Islet precursor cell (in vitro differentiated cells): Measurements from ENCODE around the gene SOWAHB.
"Not testable (repeated sequence)": the region's sequence is repeated elsewhere in the genome, so short reads cannot be mapped to it uniquely, and the experiment has no call there.

Experiments used
- DNase-seq: peaks from one replicate; pipeline ENCODE4 v3.0.0-alpha.2; 2018

The SOWAHB gene

DNA sequence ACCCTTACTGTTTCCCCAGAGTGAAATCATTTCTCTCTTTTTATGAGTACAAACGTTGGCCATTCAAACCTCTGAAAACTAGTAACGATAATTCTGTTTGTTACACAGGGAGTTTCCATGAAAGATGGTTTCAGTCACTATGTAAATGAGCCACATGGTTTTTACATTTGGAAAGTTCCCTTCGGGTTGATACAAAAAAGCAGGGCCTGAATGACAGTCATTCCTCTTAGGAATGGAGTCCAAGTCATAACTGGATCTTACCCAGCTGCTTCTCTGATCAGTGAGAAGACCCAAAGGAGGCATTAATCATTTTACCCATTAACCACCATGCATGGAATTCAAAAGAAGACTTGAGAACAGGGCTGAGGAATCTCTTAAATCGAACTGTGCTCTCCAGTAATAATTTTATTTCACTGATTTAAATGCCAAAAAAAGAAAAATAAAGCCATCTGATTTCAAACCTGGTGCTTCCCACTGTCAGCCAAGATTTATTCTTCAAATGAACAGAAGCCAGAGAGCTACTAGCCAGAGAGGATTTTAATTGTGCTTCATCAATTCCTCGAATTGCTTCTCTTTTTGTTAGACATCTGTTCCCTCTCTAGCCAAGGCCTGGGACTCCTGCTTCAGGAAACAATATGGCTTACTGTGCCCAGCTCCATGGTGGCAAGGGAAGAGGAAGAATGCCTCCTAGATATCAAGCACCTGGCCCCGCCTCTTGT, 3.2 kb downstream of the SOWAHB start:
- DNase-seq = no peak

GRCh38 chr4:76892601-76893000, 5.3 kb downstream of the SOWAHB start:
- DNase-seq = peak; percentile 63

GRCh38 chr4:76892001-76892400, 5.9 kb downstream of the SOWAHB start:
- DNase-seq = no peak

GRCh38 chr4:76886848-76887441, 11.0 kb downstream of the SOWAHB start:
- no peak for DNase-seq

- DNase-seq = no peak
These were observed 11.7 kb downstream of the SOWAHB start for GRCh38 chr4:76886214-76886613.

DNA sequence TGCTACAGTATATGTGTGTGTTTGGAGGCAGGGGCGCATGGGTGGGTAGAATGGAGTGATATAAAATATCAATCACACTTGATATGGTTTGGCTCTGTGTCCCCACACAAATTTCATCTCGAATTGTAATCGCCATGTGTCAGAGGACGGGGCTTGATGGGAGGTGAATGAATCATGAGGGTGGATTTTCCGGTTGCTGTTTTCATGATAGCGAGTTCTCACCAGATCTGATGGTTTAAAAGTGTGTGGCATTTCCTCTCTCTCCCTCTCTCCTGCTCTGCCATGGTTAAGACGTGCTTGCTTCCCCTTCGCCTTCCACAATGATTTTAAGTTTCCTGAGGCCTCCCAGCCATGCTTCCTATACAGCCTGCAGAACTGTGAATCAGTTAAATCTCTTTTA, 14.8 kb downstream of the SOWAHB start:
- no peak for DNase-seq

- DNase-seq = no peak
These were observed 15.3 kb downstream of the SOWAHB start for GRCh38 chr4:76882630-76883029.

- DNase-seq = no peak
These were observed 16.6 kb downstream of the SOWAHB start for GRCh38 chr4:76881375-76881774.

- DNase-seq = no peak
These were observed 18.1 kb downstream of the SOWAHB start for GRCh38 chr4:76879731-76880364.

DNA sequence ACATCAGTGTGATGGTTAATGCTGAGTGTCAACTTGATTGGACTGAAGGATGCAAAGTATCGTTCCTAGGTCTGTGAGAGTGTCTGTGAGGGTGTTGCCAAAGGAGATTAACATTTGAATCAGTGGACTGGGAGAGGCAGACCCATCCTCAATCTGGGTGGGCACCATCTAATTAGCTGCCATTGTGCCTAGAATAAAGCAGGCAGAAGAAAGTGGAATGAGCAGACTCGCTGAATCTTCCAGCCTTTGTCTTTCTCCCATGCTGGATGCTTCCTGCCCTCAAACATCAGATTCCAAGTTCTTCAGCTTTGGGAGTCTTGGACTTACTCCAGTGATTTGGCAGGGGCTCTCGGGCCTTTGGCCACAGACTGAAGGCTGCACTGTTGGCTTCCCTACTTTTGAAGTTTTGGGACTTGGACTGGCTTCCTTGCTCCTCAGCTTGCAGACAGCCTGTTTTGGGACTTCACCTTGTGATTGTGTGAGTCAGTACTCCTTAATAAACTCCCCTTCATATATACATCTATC, 19.2 kb downstream of the SOWAHB start:
- not testable (repeated sequence) for DNase-seq

- no peak for DNase-seq
These were observed 23.8 kb downstream of the SOWAHB start for GRCh38 chr4:76874176-76874575.

DNA sequence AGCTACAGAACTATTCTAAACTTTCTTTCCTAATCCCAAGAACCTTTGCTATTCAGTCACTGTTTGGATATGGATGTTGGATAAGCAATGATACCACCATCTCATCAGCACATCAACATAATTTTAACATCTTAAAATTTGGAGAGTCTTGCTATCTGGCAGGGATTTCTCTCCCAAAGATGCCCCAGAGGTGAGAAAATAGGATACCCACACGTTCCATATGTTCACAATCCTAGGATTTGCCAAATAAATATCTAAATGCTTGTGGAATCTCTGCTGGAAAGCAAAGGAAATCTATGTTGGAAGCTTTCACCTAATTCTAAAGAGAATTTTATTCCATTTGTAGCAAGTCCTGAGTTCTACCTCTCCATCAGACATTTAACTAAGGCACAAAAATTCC, 24.4 kb downstream of the SOWAHB start:
- DNase-seq = no peak

GRCh38 chr4:76872556-76872955, 25.4 kb downstream of the SOWAHB start:
- DNase-seq = no peak

DNA sequence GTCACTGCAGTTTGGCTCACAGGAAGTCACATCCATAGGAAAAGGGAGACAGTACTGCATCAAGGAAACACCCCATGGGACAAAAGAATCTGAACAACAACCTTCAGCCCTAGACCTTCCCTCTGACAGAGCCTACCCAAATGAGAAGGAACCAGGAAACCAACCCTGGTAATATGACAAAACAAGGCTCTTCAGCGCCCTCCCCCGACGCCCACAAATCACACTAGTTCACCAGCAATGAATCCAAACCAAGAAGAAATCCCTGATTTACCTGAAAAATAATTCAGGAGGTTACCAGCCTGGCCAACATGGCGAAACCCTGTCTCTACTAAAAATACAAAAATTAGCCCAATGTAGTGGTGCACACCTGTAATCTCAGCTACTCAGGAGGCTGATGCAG, 29.2 kb downstream of the SOWAHB start:
- DNase-seq = not testable (repeated sequence)

DNA sequence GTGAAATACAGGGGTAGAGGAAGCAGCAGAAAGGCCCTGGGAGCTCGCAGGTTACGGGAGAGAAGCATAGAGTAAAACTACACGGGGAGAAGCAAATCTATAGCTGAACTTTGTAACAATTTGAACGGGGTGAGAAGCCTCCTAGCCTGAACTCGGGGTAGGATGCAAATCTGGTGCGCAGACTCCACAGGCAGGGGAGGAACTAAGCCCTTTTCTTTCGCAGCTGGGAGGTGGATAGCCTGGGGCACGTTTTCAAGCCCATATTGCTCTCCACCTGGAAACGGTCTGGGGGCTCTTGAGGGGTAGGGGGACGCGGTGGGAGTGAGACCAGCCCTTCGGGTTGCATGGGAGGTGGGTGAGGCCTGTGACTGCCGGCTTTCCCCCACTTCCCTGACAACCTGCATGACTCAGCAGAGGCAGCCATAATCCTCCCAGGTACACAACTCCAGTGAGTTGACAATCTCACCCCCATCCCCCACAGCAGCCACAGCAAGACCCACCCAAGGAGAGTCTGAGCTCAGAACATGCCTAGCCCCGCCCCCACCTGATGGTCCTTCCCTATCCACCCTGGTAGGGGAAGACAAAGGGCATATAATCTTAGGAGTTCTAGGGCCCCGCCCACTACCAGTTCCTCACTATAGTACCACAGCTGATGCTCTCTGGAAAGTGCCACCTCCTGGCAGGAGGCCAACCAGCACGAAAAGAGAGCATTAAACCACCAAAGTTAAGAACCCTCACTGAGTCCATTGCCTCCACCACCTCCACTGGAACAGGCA, 29.9 kb downstream of the SOWAHB start:
- peak; percentile 92 for DNase-seq

DNA sequence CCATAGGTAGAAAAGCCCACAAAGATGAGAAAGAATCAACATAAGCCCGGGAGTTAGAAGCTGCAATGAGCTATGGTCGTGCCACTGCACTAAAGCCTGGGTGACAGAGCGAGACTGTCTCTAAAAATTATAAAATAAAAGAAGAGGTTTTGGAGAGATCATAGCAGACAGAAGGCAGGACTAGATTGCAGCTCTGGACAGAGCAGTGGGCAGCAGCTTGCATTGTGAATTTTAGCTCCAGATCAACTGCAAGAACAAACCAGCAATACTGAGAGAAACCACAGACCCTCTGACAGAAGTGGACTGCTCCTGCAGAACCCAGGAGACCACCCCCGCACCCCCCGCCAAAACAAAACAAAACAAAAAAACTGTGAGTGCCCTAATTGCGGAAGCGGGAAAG, 30.6 kb downstream of the SOWAHB start:
- no peak for DNase-seq

DNA sequence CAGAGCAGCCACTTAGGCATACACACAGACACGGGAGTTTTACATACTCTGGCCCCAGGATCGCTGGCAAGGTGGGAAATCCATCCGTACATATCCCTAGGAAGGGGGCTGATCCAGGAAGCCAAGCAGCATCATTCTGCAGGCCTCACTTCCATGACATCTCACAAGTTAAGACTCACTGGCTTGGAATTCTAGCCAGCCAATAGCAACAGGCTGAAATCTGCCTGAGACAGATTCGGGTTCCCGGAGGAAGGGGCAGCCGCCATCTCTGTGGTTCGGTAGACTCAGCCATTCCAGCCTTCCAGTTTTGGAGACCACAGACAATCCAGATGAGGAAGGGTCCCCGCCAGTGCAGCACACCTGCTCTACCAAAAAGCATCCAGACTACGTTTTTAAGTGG, 31.3 kb downstream of the SOWAHB start:
- peak; percentile 57 for DNase-seq

DNA sequence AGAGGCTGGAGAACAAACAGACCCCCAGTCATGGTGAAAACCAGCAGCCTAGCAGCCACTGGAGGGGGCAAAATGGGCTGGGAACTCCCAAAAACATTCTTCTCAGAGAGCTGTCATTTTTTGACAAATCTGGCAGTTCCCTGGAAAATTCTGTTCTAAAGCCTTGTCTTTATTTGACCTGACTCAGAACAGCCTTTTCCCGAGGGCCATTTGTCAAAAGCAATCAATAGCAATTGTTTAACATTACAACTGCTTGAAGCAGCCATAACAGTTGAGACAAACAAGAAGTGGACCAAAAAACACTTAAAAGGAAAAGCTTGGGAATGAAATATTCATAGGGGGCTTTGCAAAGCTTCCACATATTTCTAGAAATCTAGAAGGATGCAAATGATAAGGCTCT, 39.6 kb downstream of the SOWAHB start:
- no peak for DNase-seq

DNA sequence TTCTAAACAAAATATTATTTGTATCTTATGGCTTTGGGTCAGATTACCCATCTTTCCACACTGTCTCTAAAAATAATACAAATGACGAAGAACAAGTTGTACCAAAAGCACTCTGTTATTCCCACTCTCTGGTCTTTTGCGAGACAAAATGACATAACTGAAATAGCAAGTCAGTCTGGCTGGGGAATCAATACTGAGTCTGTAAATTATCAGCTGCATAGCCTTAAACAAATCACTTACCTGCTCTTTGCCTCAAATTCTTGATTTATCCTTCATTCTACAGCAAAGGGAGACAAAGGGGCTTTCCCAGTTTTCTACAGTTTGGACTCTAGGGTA, 40.9 kb downstream of the SOWAHB start:
- DNase-seq = no peak

DNA sequence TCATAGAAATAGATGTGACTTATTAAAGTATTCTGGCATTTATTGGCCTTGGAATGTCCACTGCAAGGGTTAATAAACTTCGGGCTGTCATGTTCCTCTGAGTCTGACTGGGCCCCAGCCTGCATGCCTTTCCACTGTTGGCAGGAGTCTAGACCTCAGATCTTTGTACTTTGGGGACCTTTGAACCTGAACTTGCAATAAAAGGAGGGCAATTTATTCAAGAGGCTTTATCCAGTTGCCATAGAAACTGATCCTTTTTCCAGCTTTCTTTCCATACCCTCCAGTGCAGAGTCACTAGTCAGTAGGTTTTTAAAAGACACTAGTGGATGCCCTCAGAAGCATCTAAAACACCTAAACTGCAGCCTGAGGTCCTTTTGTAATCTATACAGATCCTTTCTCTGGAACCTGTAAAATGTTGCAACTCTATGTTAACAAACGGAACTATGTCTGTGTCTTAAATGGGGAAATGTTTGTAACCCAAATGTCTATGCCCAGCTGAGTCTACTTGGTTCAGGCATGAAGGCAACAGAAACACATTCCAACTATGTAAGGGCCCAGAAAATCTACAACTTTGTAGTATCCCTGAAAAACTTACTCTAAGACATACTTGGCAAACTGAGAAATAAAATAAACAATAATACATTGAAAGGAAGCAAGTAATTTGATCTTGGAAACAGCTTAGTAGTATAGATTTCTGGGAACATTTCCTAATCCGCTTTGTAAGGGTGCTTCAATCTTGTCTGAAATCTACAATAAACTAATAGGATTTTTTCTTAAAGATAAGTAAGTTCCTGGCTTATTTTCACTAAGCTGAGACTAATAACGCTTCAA, 41.5 kb downstream of the SOWAHB start:
- no peak for DNase-seq

GRCh38 chr4:76854858-76855257, 43.1 kb downstream of the SOWAHB start:
- DNase-seq = no peak

DNA sequence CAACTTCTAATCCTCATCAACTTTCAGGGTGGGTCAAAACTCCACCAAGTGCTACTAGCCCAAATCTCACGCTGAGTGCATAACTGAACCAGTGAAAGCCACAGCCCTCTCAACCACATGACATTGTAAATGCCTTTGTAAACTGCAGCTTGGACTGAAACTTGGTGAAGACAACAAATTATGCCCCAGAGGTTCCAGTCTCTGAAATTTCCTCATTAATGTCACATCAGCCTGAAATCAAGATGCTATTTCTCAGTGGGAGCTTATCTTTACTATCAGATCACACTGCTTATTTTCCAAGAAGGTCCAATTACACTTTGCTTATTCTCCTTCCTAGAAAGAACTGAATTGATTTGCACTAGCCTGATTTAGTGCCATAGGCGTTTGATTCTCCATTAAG, 46.6 kb downstream of the SOWAHB start:
- DNase-seq = no peak

DNA sequence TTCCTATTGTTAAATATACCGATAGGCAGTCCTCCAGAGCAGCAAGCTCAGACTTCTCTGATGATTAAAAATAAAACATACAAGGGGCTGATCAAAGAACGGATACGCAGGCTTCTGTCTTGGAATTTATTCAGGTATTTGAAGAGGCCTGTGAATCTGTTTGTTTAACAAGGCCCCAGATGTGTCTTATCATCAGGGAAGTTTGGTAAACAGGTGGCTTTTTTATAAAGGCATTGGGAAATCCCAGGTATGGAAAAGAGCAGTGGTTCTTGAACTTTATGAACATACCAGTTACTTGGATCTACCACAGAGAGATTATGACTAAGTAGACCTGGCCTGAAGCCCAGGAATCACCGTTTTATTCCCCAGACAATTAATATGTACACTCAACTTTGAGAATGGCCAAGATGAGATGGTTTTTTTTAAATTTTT, 47.9 kb downstream of the SOWAHB start:
- DNase-seq = no peak
